ENCODE measurements around the gene PDZRN4.

Gene PDZRN4

GRCh38 chr12:41563051-41563450 lies 374.9 kb downstream of the PDZRN4 start:
- H3K27ac Mint-ChIP-seq: no peak overlapping the region
- no peaks in the 10 kb centered on the region for H3K27me3 Mint-ChIP-seq
- no peaks in the 10 kb centered on the region for H3K36me3 Mint-ChIP-seq
- no peak overlapping the region for H3K4me3 Mint-ChIP-seq
- no peaks in the 10 kb centered on the region for H3K4me1 Mint-ChIP-seq
- no peak for DNase-seq
- no peaks in the 10 kb centered on the region for H3K9me3 Mint-ChIP-seq
- CTCF ChIA-PET: no interaction called here

- CTCF ChIA-PET: no interaction called here
- no peaks in the 10 kb centered on the region for H3K4me1 Mint-ChIP-seq
- H3K36me3 Mint-ChIP-seq: no peaks in the 10 kb centered on the region
- no peak overlapping the region for H3K27ac Mint-ChIP-seq
- H3K4me3 Mint-ChIP-seq: no peak overlapping the region
- H3K27me3 Mint-ChIP-seq: no peaks in the 10 kb centered on the region
- H3K9me3 Mint-ChIP-seq: no peaks in the 10 kb centered on the region
- DNase-seq: no peak
These were observed 376.7 kb downstream of the PDZRN4 start for GRCh38 chr12:41564816-41565215.

- H3K9me3 Mint-ChIP-seq: no peaks in the 10 kb centered on the region
- no peak overlapping the region for H3K27ac Mint-ChIP-seq
- DNase-seq: no peak
- no peaks in the 10 kb centered on the region for H3K36me3 Mint-ChIP-seq
- CTCF ChIA-PET: no interaction called here
- H3K27me3 Mint-ChIP-seq: no peaks in the 10 kb centered on the region
- no peaks in the 10 kb centered on the region for H3K4me1 Mint-ChIP-seq
- H3K4me3 Mint-ChIP-seq: no peak overlapping the region
These were observed 378.6 kb downstream of the PDZRN4 start for GRCh38 chr12:41566703-41567102.

DNA sequence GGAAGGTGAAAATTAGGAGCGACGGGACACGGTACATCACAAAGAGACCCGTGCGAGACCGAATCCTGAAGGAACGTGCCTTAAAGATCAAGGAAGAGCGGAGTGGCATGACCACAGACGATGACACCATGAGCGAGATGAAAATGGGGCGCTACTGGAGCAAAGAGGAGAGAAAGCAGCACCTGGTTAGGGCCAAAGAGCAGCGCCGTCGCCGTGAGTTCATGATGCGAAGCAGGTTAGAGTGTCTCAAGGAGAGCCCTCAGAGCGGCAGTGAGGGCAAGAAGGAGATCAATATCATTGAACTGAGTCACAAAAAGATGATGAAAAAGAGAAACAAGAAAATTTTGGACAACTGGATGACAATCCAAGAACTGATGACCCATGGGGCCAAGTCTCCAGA lies 385.3 kb downstream of the PDZRN4 start:
- no peak overlapping the region for H3K4me3 Mint-ChIP-seq
- no peak for DNase-seq
- H3K4me1 Mint-ChIP-seq: no peaks in the 10 kb centered on the region
- no peaks in the 10 kb centered on the region for H3K36me3 Mint-ChIP-seq
- CTCF ChIA-PET: no interaction called here
- no peak overlapping the region for H3K27ac Mint-ChIP-seq
- H3K9me3 Mint-ChIP-seq: no peaks in the 10 kb centered on the region
- H3K27me3 Mint-ChIP-seq: no peaks in the 10 kb centered on the region

GRCh38 chr12:41576925-41577324 lies 388.8 kb downstream of the PDZRN4 start:
- no peak for DNase-seq
- no peaks in the 10 kb centered on the region for H3K4me1 Mint-ChIP-seq
- H3K9me3 Mint-ChIP-seq: no peaks in the 10 kb centered on the region
- H3K36me3 Mint-ChIP-seq: no peaks in the 10 kb centered on the region
- no peak overlapping the region for H3K27ac Mint-ChIP-seq
- no peaks in the 10 kb centered on the region for H3K27me3 Mint-ChIP-seq
- CTCF ChIA-PET: no interaction called here
- H3K4me3 Mint-ChIP-seq: no peak overlapping the region

DNA sequence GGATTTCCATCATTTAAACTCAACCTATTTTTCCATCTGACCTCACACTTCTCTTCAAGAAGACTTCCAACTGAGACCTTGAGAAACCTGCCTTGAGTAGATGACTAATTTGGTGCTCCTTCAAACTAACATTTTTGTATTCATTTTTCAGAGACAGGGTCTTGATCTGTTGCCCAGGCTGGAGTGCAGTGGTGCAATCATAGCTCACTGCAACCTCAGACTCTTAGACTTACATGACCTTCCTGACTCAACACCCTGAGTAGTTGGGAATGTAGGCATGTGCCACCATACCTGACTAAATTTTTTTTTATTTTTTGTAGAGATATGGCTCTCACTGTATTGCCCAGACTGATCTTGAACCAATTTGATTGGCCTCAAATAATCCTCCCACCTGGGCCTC lies 389.9 kb downstream of the PDZRN4 start:
- H3K27me3 Mint-ChIP-seq: no peaks in the 10 kb centered on the region
- CTCF ChIA-PET: interaction anchor here (0.5 kb wide), 1 partner anchor 1595 kb away, joined by 3 read pairs; no protein-coding TSS in a partner anchor

GRCh38 chr12:41585784-41586183 lies 397.7 kb downstream of the PDZRN4 start:
- H3K4me3 Mint-ChIP-seq: no peak overlapping the region
- no peak overlapping the region for H3K27ac Mint-ChIP-seq
- no peaks in the 10 kb centered on the region for H3K9me3 Mint-ChIP-seq
- no peaks in the 10 kb centered on the region for H3K27me3 Mint-ChIP-seq
- CTCF ChIA-PET: no interaction called here
- no peaks in the 10 kb centered on the region for H3K4me1 Mint-ChIP-seq
- no peak for DNase-seq
- no peaks in the 10 kb centered on the region for H3K36me3 Mint-ChIP-seq

More for the DNA sequence above, 389.9 kb downstream of the PDZRN4 start:
- Mint-ChIP-seq H3K9me3 (no peaks in the 10 kb centered on the region), H3K4me1 (no peaks in the 10 kb centered on the region), H3K27ac (no peak overlapping the region), H3K36me3 (no peaks in the 10 kb centered on the region), H3K4me3 (no peak overlapping the region)
- no peak for DNase-seq

DNA sequence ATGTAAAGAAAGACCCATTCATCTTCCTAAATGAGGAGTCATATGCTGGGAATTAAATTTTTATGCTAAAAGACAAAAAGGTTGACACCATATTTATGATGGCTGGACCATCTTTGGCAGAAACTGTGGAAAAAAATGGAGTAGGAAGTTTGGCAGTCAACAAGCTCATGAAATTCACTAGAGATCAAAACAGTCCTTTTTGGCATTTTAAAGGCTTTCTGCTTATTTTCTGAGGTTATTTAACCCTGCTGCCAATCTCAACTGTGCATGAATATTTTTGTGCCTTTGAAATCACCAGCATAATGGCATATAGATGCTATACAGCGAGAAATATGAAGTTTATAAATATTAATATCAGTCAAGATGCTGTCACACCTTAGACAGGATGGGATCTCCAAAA lies 399.5 kb downstream of the PDZRN4 start:
- no peaks in the 10 kb centered on the region for H3K9me3 Mint-ChIP-seq
- CTCF ChIA-PET: no interaction called here
- DNase-seq: no peak
- no peaks in the 10 kb centered on the region for H3K27me3 Mint-ChIP-seq
- no peak overlapping the region for H3K4me3 Mint-ChIP-seq
- H3K36me3 Mint-ChIP-seq: no peaks in the 10 kb centered on the region
- H3K4me1 Mint-ChIP-seq: no peaks in the 10 kb centered on the region
- no peak overlapping the region for H3K27ac Mint-ChIP-seq

GRCh38 chr12:41589878-41590277 lies 401.8 kb downstream of the PDZRN4 start:
- Mint-ChIP-seq H3K4me3 (no peak overlapping the region), H3K36me3 (no peaks in the 10 kb centered on the region), H3K4me1 (no peaks in the 10 kb centered on the region), H3K9me3 (no peaks in the 10 kb centered on the region), H3K27ac (no peak overlapping the region), H3K27me3 (no peaks in the 10 kb centered on the region)
- CTCF ChIA-PET: no interaction called here
- no peak for DNase-seq

DNA sequence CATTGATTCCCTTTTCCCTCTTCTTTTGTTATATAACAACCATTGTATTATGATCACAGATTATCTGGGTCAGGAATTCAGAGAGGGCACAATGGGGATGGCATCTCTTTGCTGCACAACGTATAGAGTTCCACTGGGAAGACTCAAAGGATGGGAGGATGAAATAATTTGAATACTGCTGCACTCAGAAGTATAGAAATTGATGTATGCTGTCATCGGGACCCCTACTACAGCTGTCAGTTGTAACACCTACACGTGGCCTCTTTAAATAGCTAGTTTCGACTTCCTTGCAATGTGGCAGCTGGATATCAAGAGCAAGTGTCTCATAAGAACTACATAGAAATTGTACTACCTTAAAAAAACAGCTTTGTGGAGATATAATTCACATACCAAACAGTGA lies 408.1 kb downstream of the PDZRN4 start:
- Mint-ChIP-seq H3K27me3 (no peaks in the 10 kb centered on the region), H3K4me3 (no peak overlapping the region), H3K4me1 (no peaks in the 10 kb centered on the region), H3K27ac (no peak overlapping the region), H3K36me3 (no peaks in the 10 kb centered on the region), H3K9me3 (no peaks in the 10 kb centered on the region)
- CTCF ChIA-PET: no interaction called here
- no peak for DNase-seq

- CTCF ChIA-PET: no interaction called here
- no peak overlapping the region for H3K4me3 Mint-ChIP-seq
- DNase-seq: no peak
- no peaks in the 10 kb centered on the region for H3K4me1 Mint-ChIP-seq
- no peaks in the 10 kb centered on the region for H3K36me3 Mint-ChIP-seq
- H3K27me3 Mint-ChIP-seq: no peaks in the 10 kb centered on the region
- no peak overlapping the region for H3K27ac Mint-ChIP-seq
- H3K9me3 Mint-ChIP-seq: no peaks in the 10 kb centered on the region
These were observed 416.7 kb downstream of the PDZRN4 start for GRCh38 chr12:41604830-41605229.

- CTCF ChIA-PET: interaction anchor here (1.0 kb wide), 1 partner anchor 30 kb away, joined by 3 read pairs; no protein-coding TSS in a partner anchor
- H3K27ac Mint-ChIP-seq: no peak overlapping the region
- DNase-seq: no peak
- H3K36me3 Mint-ChIP-seq: no peaks in the 10 kb centered on the region
- no peak overlapping the region for H3K4me3 Mint-ChIP-seq
- no peaks in the 10 kb centered on the region for H3K27me3 Mint-ChIP-seq
- H3K4me1 Mint-ChIP-seq: no peaks in the 10 kb centered on the region
- no peaks in the 10 kb centered on the region for H3K9me3 Mint-ChIP-seq
These were observed 417.6 kb downstream of the PDZRN4 start for GRCh38 chr12:41605545-41606305.

DNA sequence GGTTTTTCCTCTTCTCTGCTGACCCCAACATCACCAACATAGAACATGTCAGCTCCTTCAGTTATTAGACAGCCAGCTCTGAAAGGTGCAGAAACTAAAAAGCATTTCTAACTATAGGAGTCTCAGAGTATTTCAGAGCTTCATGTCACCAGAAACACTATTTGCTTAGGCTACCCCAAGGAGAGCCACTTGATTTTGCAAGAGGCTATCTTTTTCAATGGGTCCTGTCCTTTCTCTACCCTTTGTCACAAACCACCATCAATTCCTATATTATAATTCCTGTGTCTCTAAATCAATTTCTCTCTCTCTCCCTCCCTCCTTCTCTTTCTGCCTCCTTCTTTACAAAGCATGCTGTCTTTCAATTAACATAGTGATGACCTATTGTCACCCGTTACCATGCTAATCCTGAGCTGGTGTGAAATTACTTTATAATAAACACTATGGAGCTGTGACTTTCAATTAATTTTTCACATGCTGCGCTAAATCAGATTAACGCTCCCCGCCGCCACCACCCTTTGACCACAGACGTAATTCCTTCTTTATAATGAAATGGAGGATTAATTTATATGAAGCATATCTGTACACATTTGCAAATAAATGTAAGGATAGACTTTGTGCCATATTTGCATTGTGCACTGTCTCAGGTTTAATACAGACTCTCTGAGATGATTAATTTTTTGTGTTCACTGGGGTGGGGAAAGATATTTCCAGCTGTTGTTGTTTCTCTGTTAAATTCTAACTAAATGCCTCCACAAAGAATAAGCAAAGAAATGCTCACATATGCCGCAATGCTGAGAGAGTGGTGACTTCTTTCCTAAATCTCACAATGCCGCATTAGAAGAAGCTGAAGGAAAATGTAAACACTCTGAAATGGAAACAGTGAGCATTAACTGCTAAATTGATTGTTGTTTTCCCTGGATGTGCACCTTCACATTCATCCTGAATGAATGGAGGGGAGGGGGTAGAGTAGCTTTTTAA lies 418.6 kb downstream of the PDZRN4 start:
- H3K36me3 Mint-ChIP-seq: no peaks in the 10 kb centered on the region
- no peak for DNase-seq
- no peaks in the 10 kb centered on the region for H3K27me3 Mint-ChIP-seq
- CTCF ChIA-PET: interaction anchor here (1.0 kb wide), 1 partner anchor 29 kb away, joined by 3 read pairs; no protein-coding TSS in a partner anchor
- H3K4me3 Mint-ChIP-seq: no peak overlapping the region
- H3K4me1 Mint-ChIP-seq: no peaks in the 10 kb centered on the region
- H3K27ac Mint-ChIP-seq: no peak overlapping the region
- H3K9me3 Mint-ChIP-seq: no peaks in the 10 kb centered on the region

DNA sequence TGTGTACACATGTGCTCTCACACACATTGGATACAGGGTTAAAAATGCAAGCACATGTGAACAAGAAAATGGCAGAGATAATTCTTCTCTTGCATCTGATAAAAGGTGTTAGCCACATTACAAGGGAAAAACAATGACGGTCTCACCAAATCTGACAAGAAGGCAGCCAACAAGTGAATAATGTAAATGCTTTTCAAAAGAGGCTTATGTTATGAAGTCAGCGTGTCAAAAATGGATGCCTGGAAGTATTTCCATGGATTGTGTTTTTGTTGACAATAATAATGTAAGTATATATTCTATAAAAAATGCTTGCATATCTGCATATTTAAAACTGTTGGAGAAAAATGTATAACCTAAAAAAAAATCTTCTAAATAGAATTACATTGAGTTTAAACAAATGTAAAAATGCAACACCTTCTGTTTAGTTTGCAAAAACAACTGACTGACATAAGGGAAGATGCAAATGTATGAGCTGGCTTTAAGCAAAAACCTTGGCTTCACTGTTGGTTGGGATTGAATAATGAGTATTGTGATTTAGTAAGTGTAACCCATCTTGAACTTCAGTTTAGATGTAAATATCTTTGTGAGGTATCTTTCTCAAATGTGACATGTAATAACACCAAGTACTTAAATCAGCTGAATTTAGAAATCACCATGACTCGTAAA lies 424.9 kb downstream of the PDZRN4 start:
- CTCF ChIA-PET: no interaction called here
- H3K9me3 Mint-ChIP-seq: no peaks in the 10 kb centered on the region
- no peak overlapping the region for H3K4me3 Mint-ChIP-seq
- no peaks in the 10 kb centered on the region for H3K4me1 Mint-ChIP-seq
- DNase-seq: no peak
- H3K27ac Mint-ChIP-seq: no peak overlapping the region
- no peaks in the 10 kb centered on the region for H3K27me3 Mint-ChIP-seq
- H3K36me3 Mint-ChIP-seq: no peaks in the 10 kb centered on the region
